ENCODE measurements around the gene DIS3L2.

GRCh38 chr2:232310696-232311095, 349.2 kb downstream of the DIS3L2 start:
- TF ChIP-seq, protein P1, sequence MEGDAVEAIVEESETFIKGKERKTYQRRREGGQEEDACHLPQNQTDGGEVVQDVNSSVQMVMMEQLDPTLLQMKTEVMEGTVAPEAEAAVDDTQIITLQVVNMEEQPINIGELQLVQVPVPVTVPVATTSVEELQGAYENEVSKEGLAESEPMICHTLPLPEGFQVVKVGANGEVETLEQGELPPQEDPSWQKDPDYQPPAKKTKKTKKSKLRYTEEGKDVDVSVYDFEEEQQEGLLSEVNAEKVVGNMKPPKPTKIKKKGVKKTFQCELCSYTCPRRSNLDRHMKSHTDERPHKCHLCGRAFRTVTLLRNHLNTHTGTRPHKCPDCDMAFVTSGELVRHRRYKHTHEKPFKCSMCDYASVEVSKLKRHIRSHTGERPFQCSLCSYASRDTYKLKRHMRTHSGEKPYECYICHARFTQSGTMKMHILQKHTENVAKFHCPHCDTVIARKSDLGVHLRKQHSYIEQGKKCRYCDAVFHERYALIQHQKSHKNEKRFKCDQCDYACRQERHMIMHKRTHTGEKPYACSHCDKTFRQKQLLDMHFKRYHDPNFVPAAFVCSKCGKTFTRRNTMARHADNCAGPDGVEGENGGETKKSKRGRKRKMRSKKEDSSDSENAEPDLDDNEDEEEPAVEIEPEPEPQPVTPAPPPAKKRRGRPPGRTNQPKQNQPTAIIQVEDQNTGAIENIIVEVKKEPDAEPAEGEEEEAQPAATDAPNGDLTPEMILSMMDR (IDR thresholded peaks at IDR 0.05): no peak
- TF ChIP-seq EP300 (IDR thresholded peaks at IDR 0.05): no peak
- TF ChIP-seq POLR2A (IDR thresholded peaks at IDR 0.05): no peak
